Liver (tissue), 9 donors: ENCODE data around the gene EMC6. TPM values are rescaled to one million over a fixed set of nuclear protein-coding genes. Genes with fewer than 3 reads are reported as not detected.

Source experiments
- DNase-seq: peaks from one replicate; pipeline ENCODE4 v3.0.0-alpha.2; 2017; ENCODE audit warnings: low spot score
- H3K27ac ChIP-seq, 2 donors: one replicate each; pipeline ENCODE4 v1.7.0; 2013; ENCODE audit warnings: inconsistent platforms in 2 of 2, low read length in 2 of 2, control low read depth in 1 of 2, low read depth in 1 of 2, mild to moderate bottlenecking in 1 of 2
- H3K27me3 ChIP-seq, 4 donors: one replicate each; pipeline versions ENCODE4 v1.6.1 to v1.7.0; 2013; ENCODE audit warnings: low read length in 3 of 4, inconsistent platforms in 1 of 4, mild to moderate bottlenecking in 1 of 4, moderate library complexity in 1 of 4; ENCODE audit not compliant: control insufficient read depth in 4 of 4, insufficient read depth in 4 of 4
- H3K36me3 ChIP-seq, 4 donors: one replicate each; pipeline versions ENCODE4 v1.6.1 to v1.7.0; 2013; ENCODE audit warnings: low read length in 3 of 4, mild to moderate bottlenecking in 3 of 4, low read depth in 1 of 4, moderate library complexity in 1 of 4; ENCODE audit not compliant: control insufficient read depth in 4 of 4, insufficient read depth in 3 of 4
- H3K4me1 ChIP-seq, 4 donors: one replicate each; pipeline versions ENCODE4 v1.6.1 to v1.7.0; 2013; ENCODE audit warnings: low read length in 3 of 4, mild to moderate bottlenecking in 3 of 4, moderate library complexity in 1 of 4; ENCODE audit not compliant: control insufficient read depth in 4 of 4, insufficient read depth in 4 of 4
- H3K4me3 ChIP-seq, 3 donors: one replicate each; pipeline versions ENCODE4 v1.6.1 to v1.7.0; 2013; ENCODE audit warnings: low read length in 3 of 3, control low read depth in 1 of 3, low read depth in 1 of 3, mild to moderate bottlenecking in 1 of 3
- H3K9ac ChIP-seq, 2 donors: one replicate each; pipeline ENCODE4 v1.7.0; 2013; ENCODE audit warnings: low read length in 2 of 2, mild to moderate bottlenecking in 2 of 2, moderate library complexity in 2 of 2, control low read depth in 1 of 2, low read depth in 1 of 2
- H3K9me3 ChIP-seq, 4 donors: one replicate each; pipeline versions ENCODE4 v1.6.1 to v1.7.0; 2013; ENCODE audit warnings: low read length in 3 of 4; ENCODE audit not compliant: control insufficient read depth in 4 of 4
- ATF3 ChIP-seq: IDR thresholded peaks from 2 replicates; pipeline ENCODE4 v1.6.1; 2016; ENCODE audit warnings: antibody characterized with exemption
- CTCF ChIP-seq: fragments of 150-350 bp; IDR thresholded peaks from 2 replicates; pipeline ENCODE4 v1.5.1; 2017; ENCODE audit warnings: improper control_type of control experiment, low read depth, low read length; ENCODE audit not compliant: missing input control
- EGR1 ChIP-seq, 2 donors: IDR thresholded peaks; 2 replicates each; pipeline ENCODE4 v1.6.1; 2016 to 2018; ENCODE audit warnings: antibody characterized with exemption in 2 of 2, low read depth in 2 of 2
- FOXA1 ChIP-seq: IDR thresholded peaks from 2 replicates; pipeline ENCODE4 v1.6.1; 2016; ENCODE audit warnings: antibody characterized with exemption
- FOXA2 ChIP-seq: IDR thresholded peaks from 2 replicates; pipeline ENCODE4 v1.6.1; 2016; ENCODE audit warnings: antibody characterized with exemption
- GABPA ChIP-seq, 2 donors: IDR thresholded peaks in 1 of 2; conservative IDR thresholded peaks in 1 of 2; 2 replicates each; pipeline ENCODE4 v1.6.1; 2016; ENCODE audit warnings: antibody characterized with exemption in 2 of 2, mild to moderate bottlenecking in 1 of 2, moderate library complexity in 1 of 2
- HNF4A ChIP-seq, 2 donors: conservative IDR thresholded peaks; 2 replicates each; pipeline ENCODE4 v1.6.1; 2016; ENCODE audit warnings: antibody characterized with exemption in 2 of 2, mild to moderate bottlenecking in 2 of 2
- HNF4G ChIP-seq: IDR thresholded peaks from 2 replicates; pipeline ENCODE4 v1.6.1; 2016; ENCODE audit warnings: antibody characterized with exemption
- JUND ChIP-seq, 2 donors: IDR thresholded peaks; 2 replicates each; pipeline ENCODE4 v1.6.1; 2016; ENCODE audit warnings: antibody characterized with exemption in 2 of 2
- NR2F2 ChIP-seq: IDR thresholded peaks from 2 replicates; pipeline ENCODE4 v1.6.1; 2016; ENCODE audit warnings: antibody characterized with exemption
- RAD21 ChIP-seq, 2 donors: IDR thresholded peaks; 2 replicates each; pipeline ENCODE4 v1.6.1; 2016; ENCODE audit warnings: antibody characterized with exemption in 2 of 2, mild to moderate bottlenecking in 2 of 2
- REST ChIP-seq: IDR thresholded peaks from 2 replicates; pipeline ENCODE4 v1.6.1; 2016; ENCODE audit warnings: antibody characterized with exemption, mild to moderate bottlenecking
- RXRA ChIP-seq, 2 donors: IDR thresholded peaks; 2 replicates each; pipeline ENCODE4 v1.6.1; 2017 to 2018; ENCODE audit warnings: antibody characterized with exemption in 2 of 2, mild to moderate bottlenecking in 1 of 2
- SP1 ChIP-seq: IDR thresholded peaks from 2 replicates; pipeline ENCODE4 v1.6.1; 2018; ENCODE audit warnings: antibody characterized with exemption, mild to moderate bottlenecking
- TAF1 ChIP-seq: conservative IDR thresholded peaks from 2 replicates; pipeline ENCODE4 v1.6.1; 2016; ENCODE audit warnings: antibody characterized with exemption, mild to moderate bottlenecking
- YY1 ChIP-seq: IDR thresholded peaks from 2 replicates; pipeline ENCODE4 v1.6.1; 2016; ENCODE audit warnings: antibody characterized with exemption, mild to moderate bottlenecking
- ZBTB33 ChIP-seq: IDR thresholded peaks from 2 replicates; pipeline ENCODE4 v1.6.1; 2016; ENCODE audit warnings: antibody characterized with exemption
- WGBS: extraction: QIAGEN DNeasy Blood & Tissue Kit; methylation state at CpG from one replicate; pipeline ENCODE4 v1.1.7; 2013; 5-methylcytosine and 5-hydroxymethylcytosine counted together
- polyA plus RNA-seq, 2 donors: library from polyadenylated mRNA; stranded (reverse) in 1 of 2; unstranded in 1 of 2; fragments of 200-250 nt in 1 of 2; fragments of >200 nt in 1 of 2; fragmentation: Nextera tagmentation in 1 of 2; extraction: Ambion mirVana in 1 of 2; gene quantifications; one replicate each; pipeline versions ENCODE4 v1.2.1 to v1.2.3, GENCODE V29; 2013 to 2015
- total RNA-seq, 2 donors: library from RNA; depleted of rRNA; stranded (reverse); fragments of >200 nt; gene quantifications; one replicate each; pipeline ENCODE4 v1.2.3, GENCODE V29; 2014
- TF ChIP-seq, protein P1 (sequence below): IDR thresholded peaks from 2 replicates; pipeline ENCODE4 v1.6.1; 2016; ENCODE audit warnings: antibody characterized with exemption
- donor health status: healthy.
- donor health status: healthy.
- donor health status: healthy.
- donor health status: healthy.
- donor health status: healthy.

EMC6 gene
- total and polyA plus RNA-seq, 4 donors = 12.3 to 107 (median 47.6) TPM

- Histone ChIP-seq H3K36me3 (peaks cover under 1 to 7% (median 4%) of the 10 kb centered on the region in 4 donors), H3K4me3 (no peak overlapping the region), H3K9me3 (no peaks in the 10 kb centered on the region), H3K9ac (no peak overlapping the region), H3K4me1 (peaks cover 0 to 32% (median 27%) of the 10 kb centered on the region in 4 donors), H3K27me3 (no peaks in the 10 kb centered on the region), H3K27ac (no peak overlapping the region)
- WGBS = 84% methylated on average over 6 of the region's 6 CpGs
- no peak for DNase-seq
- TF ChIP-seq JUND (IDR thresholded peaks at IDR 0.05) (no peak), CTCF (no peak), YY1 (no peak), FOXA1 (no peak), ATF3 (no peak), GABPA (IDR thresholded peaks at IDR 0.05 in 1 of 2, conservative IDR thresholded peaks at IDR 0.05 in 1 of 2) (no peak), HNF4G (no peak), NR2F2 (no peak), RXRA (IDR thresholded peaks at IDR 0.05) (no peak), HNF4A (conservative IDR thresholded peaks at IDR 0.05) (no peak), ZBTB33 (no peak), REST (no peak), EGR1 (IDR thresholded peaks at IDR 0.05; ENCODE audit: low read depth in 2 of 2) (no peak), SP1 (no peak), RAD21 (IDR thresholded peaks at IDR 0.05) (no peak), TAF1 (no peak), FOXA2 (no peak)
- TF ChIP-seq, protein P1, sequence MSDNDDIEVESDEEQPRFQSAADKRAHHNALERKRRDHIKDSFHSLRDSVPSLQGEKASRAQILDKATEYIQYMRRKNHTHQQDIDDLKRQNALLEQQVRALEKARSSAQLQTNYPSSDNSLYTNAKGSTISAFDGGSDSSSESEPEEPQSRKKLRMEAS = no peak
These were observed 2.1 kb upstream of the EMC6 start for GRCh38 chr17:3666516-3666915.
